Loucy (cell line): ENCODE data around the gene GPR18.

Source experiments
- CTCF ChIP-seq: fragments of 200-600 bp; sonication (generic); conservative IDR thresholded peaks from 2 replicates; pipeline ENCODE4 v1.5.1; 2014; ENCODE audit warnings: mild to moderate bottlenecking, antibody characterized with exemption, low read length
- EZH2phosphoT487 ChIP-seq: fragments of 200-600 bp; IDR thresholded peaks from 2 replicates; pipeline ENCODE4 v1.6.1; 2018; ENCODE audit warnings: antibody characterized with exemption, mild to moderate bottlenecking, moderate library complexity, borderline replicate concordance

GRCh38 chr13:99218969-99219368, 39.2 kb downstream of the GPR18 start:
- no peak for TF ChIP-seq CTCF
- no peak for TF ChIP-seq EZH2phosphoT487
